Adrenal gland (tissue), 12 donors: Measurements from ENCODE around the gene SCNN1B. TPM values are rescaled to one million over a fixed set of nuclear protein-coding genes. Genes with fewer than 3 reads are reported as not detected.

Source experiments
- DNase-seq, 7 donors: peaks; one replicate each; pipeline ENCODE4 v3.0.0-alpha.2; 2019 to 2020
- H3K27ac ChIP-seq, 5 donors: fragments of 200-600 bp; sonication (generic) in 4 of 5; 1 replicate in 3 of 5; 2 replicates in 2 of 5; pipeline versions ENCODE4 v1.5.1 to v1.8.0; 2016 to 2020; ENCODE audit warnings: mild to moderate bottlenecking in 1 of 5
- H3K27me3 ChIP-seq: fragments of 200-600 bp; 2 replicates; pipeline ENCODE4 v1.8.0; 2021
- H3K36me3 ChIP-seq, 2 donors: fragments of 200-600 bp; replicated peaks in 1 of 2; 1 replicate in 1 of 2; 2 replicates in 1 of 2; pipeline versions ENCODE4 v1.5.1 to v1.8.0; 2018 to 2022
- H3K4me1 ChIP-seq, 2 donors: fragments of 200-600 bp; replicated peaks in 1 of 2; 1 replicate in 1 of 2; 2 replicates in 1 of 2; pipeline versions ENCODE4 v1.5.1 to v1.8.0; 2018 to 2021
- H3K4me3 ChIP-seq, 4 donors: fragments of 200-600 bp; sonication (generic) in 3 of 4; one replicate each; pipeline ENCODE4 v1.5.1; 2016 to 2018
- H3K9me3 ChIP-seq, 3 donors: fragments of 200-600 bp; sonication (generic) in 1 of 3; replicated peaks in 1 of 3; 1 replicate in 2 of 3; 2 replicates in 1 of 3; pipeline versions ENCODE4 v1.5.1 to v1.8.0; 2016 to 2021
- CTCF ChIP-seq, 6 experiments: fragments of 450-650 bp in 4 of 6; fragments of 200-600 bp in 2 of 6; sonication (generic) in 1 of 6; IDR thresholded peaks; 1 replicate in 5 of 6; 2 replicates in 1 of 6; pipeline versions ENCODE4 v1.5.1 to v1.8.0; 2016 to 2021; ENCODE audit warnings: antibody characterized with exemption in 6 of 6, mild to moderate bottlenecking in 2 of 6, moderate library complexity in 1 of 6
- POLR2A ChIP-seq, 2 donors: fragments of 450-650 bp; IDR thresholded peaks; one replicate each; pipeline ENCODE4 v1.6.1; 2017; ENCODE audit warnings: antibody characterized with exemption in 2 of 2, mild to moderate bottlenecking in 2 of 2, moderate library complexity in 1 of 2
- WGBS, 4 donors: extraction: QIAGEN DNeasy Blood & Tissue Kit in 2 of 4; methylation state at CpG; one replicate each; pipeline versions ENCODE4 v1.1.5 to v1.1.7; 2013 to 2017; 5-methylcytosine and 5-hydroxymethylcytosine counted together
- intact Hi-C, 2 donors: fragments of 100-400 bp; cut with DNase I; formaldehyde crosslinking; loops; one replicate each; pipeline versions ENCODE4 v1.14.1 to v1.15.0; 2022 to 2023
- polyA plus RNA-seq, 3 donors: library from polyadenylated mRNA; stranded (reverse); fragments of 200-250 nt in 2 of 3; fragments of 350-450 nt in 1 of 3; fragmentation: Illumina TruSeq in 1 of 3; extraction: RNeasy Lipid Tissue Mini Kit (QIAGEN cat#74804) in 1 of 3; gene quantifications; one replicate each; pipeline ENCODE4 v1.2.3, GENCODE V29; 2013 to 2014
- total RNA-seq, 9 donors: library from RNA; depleted of rRNA in 4 of 9; stranded (reverse); fragments of >200 nt in 4 of 9; fragments of 120-200 nt in 1 of 9; fragmentation: NEBNext Ultra II Directional in 1 of 9; extraction: Animal tissue kit (Norgen Biotek cat#: 25700) in 1 of 9; gene quantifications; one replicate each; pipeline versions ENCODE4 v1.1.0 to v1.2.4, GENCODE V29; 2013 to 2023
- donor health status: healthy with polysubstance abuse.
- donor health status: Bipolar disorder and iron deficiency.
- donor health status: DM: yes; HTN: yes; CAD: no.
- donor health status: DM: no; HTN: no; CAD: no.
- donor health status: DM: no; HTN: no; CAD: no.
- donor health status: DM: yes; HTN: yes; CAD: no.

SCNN1B gene
- total and polyA plus RNA-seq, 12 donors: 0.28 to 2.2 (median 1.2) TPM; not detected in 4

GRCh38 chr16:23320693-23321092, 18.6 kb downstream of the SCNN1B start:
- no peaks in the 10 kb centered on the region for H3K4me1 ChIP-seq
- intact Hi-C loops: no loop called here
- no peaks in the 10 kb centered on the region for H3K9me3 ChIP-seq
- TF ChIP-seq POLR2A (IDR thresholded peaks at IDR 0.05) (no peak), CTCF (IDR thresholded peaks at IDR 0.05) (no peak)
- no peak overlapping the region for H3K4me3 ChIP-seq
- WGBS, 4 donors: 61 to 71% (median 68%) methylated on average over 7 of the region's 7 CpGs
- no peak for DNase-seq
- H3K27ac ChIP-seq: no peak overlapping the region
- no peaks in the 10 kb centered on the region for H3K27me3 ChIP-seq
- H3K36me3 ChIP-seq: no peaks in the 10 kb centered on the region

GRCh38 chr16:23321206-23321875, 19.2 kb downstream of the SCNN1B start:
- no peaks in the 10 kb centered on the region for H3K27me3 ChIP-seq
- intact Hi-C loops: no loop called here
- H3K4me1 ChIP-seq: no peaks in the 10 kb centered on the region
- no peaks in the 10 kb centered on the region for H3K9me3 ChIP-seq
- no peaks in the 10 kb centered on the region for H3K36me3 ChIP-seq
- no peak overlapping the region for H3K27ac ChIP-seq
- WGBS, 4 donors: 84 to 89% (median 86%) methylated on average over 12 to 14 of the region's 14 CpGs
- TF ChIP-seq POLR2A (IDR thresholded peaks at IDR 0.05) (no peak), CTCF (IDR thresholded peaks at IDR 0.05) (no peak)
- no peak for DNase-seq
- no peak overlapping the region for H3K4me3 ChIP-seq

GRCh38 chr16:23323224-23324030, 21.3 kb downstream of the SCNN1B start:
- no peak for DNase-seq
- TF ChIP-seq CTCF (IDR thresholded peaks at IDR 0.05) (no peak), POLR2A (IDR thresholded peaks at IDR 0.05) (no peak)
- Histone ChIP-seq H3K4me1 (no peaks in the 10 kb centered on the region), H3K27ac (no peak overlapping the region), H3K4me3 (no peak overlapping the region), H3K36me3 (no peaks in the 10 kb centered on the region), H3K9me3 (no peaks in the 10 kb centered on the region), H3K27me3 (no peaks in the 10 kb centered on the region)
- intact Hi-C loops: no loop called here
- WGBS, 4 donors: 70 to 100% (median 78%) methylated on average over 1 of the region's 1 CpG

GRCh38 chr16:23324727-23325126, 22.6 kb downstream of the SCNN1B start:
- Histone ChIP-seq H3K9me3 (no peaks in the 10 kb centered on the region), H3K4me3 (no peak overlapping the region), H3K27me3 (peaks cover 2% of the 10 kb centered on the region), H3K4me1 (no peaks in the 10 kb centered on the region), H3K27ac (no peak overlapping the region), H3K36me3 (no peaks in the 10 kb centered on the region)
- peak in 6 of 7 donors; percentile 14 to 61 (median 22) for DNase-seq
- intact Hi-C loops: no loop called here
- TF ChIP-seq CTCF (IDR thresholded peaks at IDR 0.05) (no peak), POLR2A (IDR thresholded peaks at IDR 0.05) (no peak)
- 56 to 100% (median 62%) methylated on average over 1 of the region's 1 CpG for WGBS, 4 donors
